Endothelial cell of umbilical vein (primary cell): ENCODE data around the gene AK8.

Experiments used
- CTCF ChIP-seq, 2 donors: IDR thresholded peaks; 1 replicate in 1 of 2; 2 replicates in 1 of 2; pipeline ENCODE4 v1.5.1; 2011; ENCODE audit warnings: low read length in 2 of 2, mild to moderate bottlenecking in 2 of 2, moderate library complexity in 2 of 2, control low read depth in 1 of 2, inconsistent platforms in 1 of 2, low read depth in 1 of 2; ENCODE audit not compliant: insufficient read depth in 1 of 2; ENCODE audit errors: extremely low read depth in 1 of 2
- EZH2 ChIP-seq: IDR thresholded peaks from 2 replicates; pipeline ENCODE4 v1.6.1; 2012; ENCODE audit warnings: borderline replicate concordance, low read depth, mild to moderate bottlenecking, moderate library complexity, low read length, inconsistent platforms; ENCODE audit not compliant: severe bottlenecking

- TF ChIP-seq EZH2 (no peak), CTCF (IDR thresholded peaks at IDR 0.05; ENCODE audit: extremely low read depth in 1 of 2, insufficient read depth in 1 of 2, low read depth in 1 of 2, low read length in 2 of 2) (no peak)
These were observed 16.4 kb downstream of the AK8 start for GRCh38 chr9:132861666-132862065.
